Measurements from ENCODE around the gene SPRYD3.

- no peak for TF ChIP-seq CEBPB (IDR thresholded peaks at IDR 0.05)
- TF ChIP-seq EGR1 (IDR thresholded peaks at IDR 0.05) = no peak
Measured at GRCh38 chr12:53056901-53057300, 22.3 kb downstream of the SPRYD3 start.

All from Ishikawa (cell line).